HL-60 (cell line): Measurements from ENCODE around the gene CCDC159.
"Not testable (repeated sequence)": the region's sequence is repeated elsewhere in the genome, so short reads cannot be mapped to it uniquely, and the experiment has no call there.

Experiments used
- DNase-seq, 2 experiments: peaks; one replicate each; pipeline ENCODE4 v3.0.0-alpha.2; 2010 to 2020; ENCODE audit warnings: low read depth in 1 of 2, low spot score in 1 of 2
- H3K27ac ChIP-seq: fragments of 250-450 bp; sonication (Bioruptor Pico); replicated peaks from 2 replicates; pipeline ENCODE4 v1.5.1; 2020; ENCODE audit warnings: mild to moderate bottlenecking, moderate library complexity
- H3K27me3 ChIP-seq: fragments of 250-450 bp; sonication (Bioruptor Pico); 2 replicates; pipeline ENCODE4 v1.5.1; 2021; ENCODE audit warnings: mild to moderate bottlenecking, moderate library complexity; ENCODE audit not compliant: insufficient read depth, poor library complexity, severe bottlenecking
- H3K4me3 ChIP-seq: replicated peaks from 2 replicates; pipeline ENCODE4 v1.5.1; 2011; ENCODE audit warnings: mild to moderate bottlenecking, control low read depth, low read length; ENCODE audit not compliant: insufficient read depth
- CTCF ChIP-seq: IDR thresholded peaks from one replicate; pipeline ENCODE4 v1.5.1; 2011; ENCODE audit warnings: low read length, control low read depth, inconsistent platforms; ENCODE audit not compliant: insufficient read depth
- GABPA ChIP-seq: IDR thresholded peaks from 2 replicates; pipeline ENCODE4 v1.6.1; 2012; ENCODE audit warnings: low read depth
- POLR2AphosphoS5 ChIP-seq: IDR thresholded peaks from 2 replicates; pipeline ENCODE4 v1.6.1; 2012; ENCODE audit warnings: low read depth
- REST ChIP-seq: IDR thresholded peaks from 2 replicates; pipeline ENCODE4 v1.6.1; 2012; ENCODE audit warnings: low read depth; ENCODE audit not compliant: insufficient replicate concordance
- SPI1 ChIP-seq: IDR thresholded peaks from 2 replicates; pipeline ENCODE4 v1.6.1; 2012; ENCODE audit warnings: low read depth, mild to moderate bottlenecking, borderline replicate concordance

CCDC159 gene

DNA sequence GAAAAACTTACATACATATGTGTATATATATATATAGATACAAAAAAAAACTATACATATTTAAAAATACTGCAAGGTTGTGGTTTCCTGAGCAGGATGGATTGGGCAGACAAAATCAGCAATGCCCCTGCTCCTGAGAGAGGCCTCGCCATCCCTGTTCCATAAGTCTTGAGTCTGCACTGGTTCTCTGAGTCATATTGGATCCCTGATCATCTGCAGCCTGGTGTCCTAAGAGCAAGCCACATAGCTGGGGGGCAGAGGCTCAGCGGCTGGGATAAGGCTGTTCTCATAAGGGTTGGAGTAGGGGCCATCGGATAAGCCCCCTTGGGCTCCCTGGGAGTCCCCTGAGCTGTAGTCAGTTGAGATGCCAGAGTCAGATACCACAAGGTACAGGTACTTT lies 31.4 kb downstream of the CCDC159 start:
- DNase-seq = no peak

GRCh38 chr19:11378319-11379189 lies 32.2 kb downstream of the CCDC159 start:
- no peak overlapping the region for H3K27ac ChIP-seq
- H3K4me3 ChIP-seq = no peak overlapping the region
- peak; percentile 17 for TF ChIP-seq CTCF
- TF ChIP-seq REST = no peak
- peak in 1 of 2 experiments; percentile 42 for DNase-seq
- peaks cover 7% of the 10 kb centered on the region for H3K27me3 ChIP-seq

More for the DNA sequence above, 31.4 kb downstream of the CCDC159 start:
- no peaks in the 10 kb centered on the region for H3K27me3 ChIP-seq
- no peak overlapping the region for H3K4me3 ChIP-seq
- H3K27ac ChIP-seq = 0 out of 2 replicates have a peak overlapping the region, but pooled peaks have one; percentile 95
- TF ChIP-seq CTCF = no peak
- TF ChIP-seq GABPA = no peak
- TF ChIP-seq REST = no peak
- no peak for TF ChIP-seq POLR2AphosphoS5
- no peak for TF ChIP-seq SPI1

DNA sequence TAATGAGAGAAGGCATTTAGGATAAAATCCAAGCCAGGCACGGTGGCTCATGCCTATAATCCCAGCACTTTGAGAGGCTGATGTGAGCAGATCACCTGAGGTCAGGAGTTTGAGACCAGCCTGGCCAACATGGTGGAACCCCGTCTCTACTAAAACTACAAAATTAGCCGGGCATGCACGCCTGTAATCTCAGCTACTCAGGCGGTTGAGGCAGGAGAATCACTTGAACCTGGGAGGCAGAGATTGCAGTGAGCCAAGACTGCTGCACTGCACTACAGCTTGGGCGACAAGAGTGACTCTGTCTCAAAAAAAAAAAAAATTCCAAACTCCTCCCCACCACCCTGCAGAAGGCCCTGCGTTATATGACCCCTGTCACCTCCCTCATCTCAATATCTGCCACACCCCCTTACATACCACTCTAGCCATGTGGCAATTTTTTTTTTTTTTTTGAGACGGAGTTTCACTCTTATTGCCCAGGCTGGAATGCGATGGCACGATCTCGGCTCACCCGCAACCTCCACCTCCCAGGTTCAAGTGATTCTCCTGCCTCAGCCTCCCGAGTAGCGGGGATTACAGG lies 33.0 kb downstream of the CCDC159 start:
- H3K4me3 ChIP-seq, H3K27ac ChIP-seq, H3K27me3 ChIP-seq, DNase-seq: not testable (repeated sequence)

GRCh38 chr19:11379857-11380350 lies 33.6 kb downstream of the CCDC159 start:
- no peak for DNase-seq
- TF ChIP-seq POLR2AphosphoS5 = no peak
- no peak for TF ChIP-seq CTCF
- no peak for TF ChIP-seq REST
- no peak for TF ChIP-seq SPI1
- no peak for TF ChIP-seq GABPA
- Histone ChIP-seq H3K27me3 (peaks cover 8% of the 10 kb centered on the region), H3K27ac (peak overlapping the region; percentile 78), H3K4me3 (peak overlapping the region; percentile 64)
